HepG2 (cell line): Measurements from ENCODE around the gene ADM. TPM values are rescaled to one million over a fixed set of nuclear protein-coding genes. Genes with fewer than 3 reads are reported as not detected.
A peak's percentile ranks its signal among the peaks of the same experiment; 100 is the strongest.

ENCODE experiments used
- ARNT ChIP-seq: fragments of 450-650 bp; IDR thresholded peaks from 2 replicates; pipeline ENCODE4 v1.6.1; 2017
- ESRRA ChIP-seq: sonication (generic); formaldehyde crosslinking; IDR thresholded peaks from 2 replicates; pipeline ENCODE4 v1.5.1; 2020; ENCODE audit warnings: mild to moderate bottlenecking, low read depth, missing genetic modification reagents
- FOSL1 ChIP-seq: sonication (generic); formaldehyde crosslinking; IDR thresholded peaks from 2 replicates; pipeline ENCODE4 v1.9.0; 2021; ENCODE audit warnings: missing genetic modification reagents, borderline replicate concordance
- GATAD1 ChIP-seq: IDR thresholded peaks from 2 replicates; pipeline ENCODE4 v1.6.1; 2016; ENCODE audit warnings: missing genetic modification reagents, missing compliant biosample characterization
- HDAC6 ChIP-seq: fragments of 200-600 bp; sonication (generic); IDR thresholded peaks from 2 replicates; pipeline ENCODE4 v1.7.0; 2017; ENCODE audit warnings: mild to moderate bottlenecking, antibody characterized with exemption, low read length, low read depth
- KDM3A ChIP-seq: IDR thresholded peaks from 2 replicates; pipeline ENCODE4 v1.6.1; 2018; ENCODE audit warnings: low read depth, missing compliant biosample characterization
- KMT2A ChIP-seq: sonication (generic); formaldehyde crosslinking; IDR thresholded peaks from 2 replicates; pipeline ENCODE4 v1.4.0; 2020; ENCODE audit warnings: missing genetic modification reagents
- PHB2 ChIP-seq: fragments of 450-650 bp; IDR thresholded peaks from 2 replicates; pipeline ENCODE4 v1.6.1; 2018; ENCODE audit not compliant: partially characterized antibody
- PITX1 ChIP-seq: sonication (generic); formaldehyde crosslinking; IDR thresholded peaks from 2 replicates; pipeline ENCODE4 v1.5.1; 2020; ENCODE audit warnings: mild to moderate bottlenecking, missing genetic modification reagents
- POLR2A ChIP-seq, 2 experiments: IDR thresholded peaks; 2 replicates each; pipeline ENCODE4 v1.6.1; 2011; ENCODE audit warnings: low read depth in 2 of 2, low read length in 2 of 2, mild to moderate bottlenecking in 1 of 2, moderate library complexity in 1 of 2; ENCODE audit not compliant: insufficient read depth in 1 of 2
- SATB2 ChIP-seq: sonication (generic); formaldehyde crosslinking; IDR thresholded peaks from 2 replicates; pipeline ENCODE4 v1.5.0; 2020; ENCODE audit warnings: missing genetic modification reagents
- SNAI1 ChIP-seq: sonication (generic); formaldehyde crosslinking; IDR thresholded peaks from 2 replicates; pipeline ENCODE4 v1.5.0; 2020; ENCODE audit warnings: mild to moderate bottlenecking, missing genetic modification reagents, borderline replicate concordance
- ZBTB37 ChIP-seq: sonication (generic); formaldehyde crosslinking; IDR thresholded peaks from 2 replicates; pipeline ENCODE4 v1.4.0; 2020; ENCODE audit warnings: mild to moderate bottlenecking, missing genetic modification reagents
- ZBTB7A ChIP-seq: sonication (generic); formaldehyde crosslinking; IDR thresholded peaks from 2 replicates; pipeline ENCODE4 v1.8.0; 2022; ENCODE audit warnings: mild to moderate bottlenecking, missing genetic modification reagents
- ZMYM2 ChIP-seq: sonication (generic); formaldehyde crosslinking; IDR thresholded peaks from 2 replicates; pipeline ENCODE4 v1.8.0; 2022; ENCODE audit warnings: mild to moderate bottlenecking, missing genetic modification reagents
- ZNF12 ChIP-seq: sonication (generic); formaldehyde crosslinking; IDR thresholded peaks from 2 replicates; pipeline ENCODE4 v1.5.0; 2020; ENCODE audit warnings: missing genetic modification reagents
- ZNF274 ChIP-seq: sonication (generic); formaldehyde crosslinking; IDR thresholded peaks from 2 replicates; pipeline ENCODE4 v1.5.1; 2020; ENCODE audit warnings: mild to moderate bottlenecking, missing genetic modification reagents
- ZNF546 ChIP-seq: sonication (generic); formaldehyde crosslinking; conservative IDR thresholded peaks from 2 replicates; pipeline ENCODE4 v1.8.1; 2023; ENCODE audit warnings: mild to moderate bottlenecking, missing genetic modification reagents
- ZNF598 ChIP-seq: sonication (generic); formaldehyde crosslinking; IDR thresholded peaks from 2 replicates; pipeline ENCODE4 v1.5.1; 2020; ENCODE audit warnings: mild to moderate bottlenecking, missing genetic modification reagents, borderline replicate concordance
- ZNF619 ChIP-seq: sonication (generic); formaldehyde crosslinking; IDR thresholded peaks from 2 replicates; pipeline ENCODE4 v1.4.0; 2020; ENCODE audit warnings: mild to moderate bottlenecking, missing genetic modification reagents
- polyA plus RNA-seq, 8 experiments: library from polyadenylated mRNA; depleted of rRNA in 3 of 8; stranded (reverse) in 7 of 8; unstranded in 1 of 8; fragments of >200 nt; fragmentation: Illumina TruSeq in 4 of 8; extraction: Trizol in 4 of 8; gene quantifications; 2 replicates each; pipeline versions ENCODE4 v1.2.1 to v1.2.3, GENCODE V29; 2011 to 2016; ENCODE audit warnings: low read depth in 4 of 8, missing spikeins in 1 of 8, mixed read lengths in 1 of 8; ENCODE audit not compliant: insufficient read depth in 1 of 8
- total RNA-seq, 5 experiments: library from RNA; depleted of rRNA; stranded (reverse); fragments of >200 nt; fragmentation: Illumina TruSeq; extraction: Trizol; gene quantifications; 2 replicates each; pipeline ENCODE4 v1.2.3, GENCODE V29; 2016; ENCODE audit warnings: low read depth in 1 of 5
- TF ChIP-seq, protein P1 (sequence below): sonication (generic); formaldehyde crosslinking; IDR thresholded peaks from 2 replicates; pipeline ENCODE4 v1.4.0; 2020; ENCODE audit warnings: mild to moderate bottlenecking, missing genetic modification reagents
- TF ChIP-seq, protein P2 (sequence below), 2 experiments: sonication (generic) in 1 of 2; formaldehyde crosslinking in 1 of 2; IDR thresholded peaks; 2 replicates each; pipeline versions ENCODE4 v1.6.1 to v1.9.0; 2014 to 2022; ENCODE audit warnings: antibody characterized with exemption in 1 of 2, borderline replicate concordance in 1 of 2, inconsistent platforms in 1 of 2, low read depth in 1 of 2, missing genetic modification reagents in 1 of 2

ADM gene
- total and polyA plus RNA-seq, 2 of the 13 experiments (the other 11 are each of a cell fraction or from before 2014, with no cell fraction given) = 10.7 to 26.1 TPM

DNA sequence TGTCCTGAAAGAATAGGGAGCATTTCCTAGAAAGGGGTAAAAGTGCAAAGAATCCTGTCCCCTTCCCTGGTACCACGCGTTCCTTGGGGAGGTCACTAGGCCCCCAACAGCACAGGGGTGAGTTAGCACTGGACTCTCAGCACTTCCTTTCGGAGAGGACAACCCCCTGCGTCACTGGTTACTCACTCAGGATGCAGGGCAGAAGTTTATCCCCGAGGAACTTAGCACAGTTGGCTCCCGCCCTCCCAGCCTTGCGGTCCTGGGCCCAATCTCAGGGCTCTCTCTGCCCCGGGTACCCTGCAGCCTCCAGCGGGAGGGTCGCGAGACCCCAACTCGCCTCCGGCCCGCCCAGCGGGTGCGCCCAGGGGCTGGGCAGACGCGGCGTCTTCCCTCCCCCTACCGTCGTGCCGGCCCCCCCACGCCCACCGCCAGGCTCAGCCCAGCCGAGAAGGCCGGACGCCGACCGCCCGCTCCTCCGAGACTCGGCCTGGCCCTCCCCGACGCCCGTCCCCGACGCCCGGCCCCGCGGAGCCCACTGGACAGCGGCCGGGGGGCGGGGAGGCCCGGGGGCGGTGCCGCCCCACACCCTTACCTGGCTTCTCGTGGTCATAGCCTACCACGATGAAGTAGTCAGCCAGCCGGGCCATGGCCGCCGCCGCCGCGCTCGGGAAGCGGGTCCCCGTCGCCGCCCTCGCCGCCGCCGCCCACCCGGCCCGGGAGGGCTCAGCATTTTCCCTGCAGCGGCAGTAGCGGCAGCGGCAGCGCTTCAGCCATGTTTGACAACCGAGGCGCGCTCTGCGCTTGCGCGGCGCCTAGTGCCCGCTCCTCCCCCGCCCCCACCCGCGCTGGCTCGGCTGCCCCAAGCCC, 11.2 kb upstream of the ADM start, which contains the start of gene SBF2 (continued):
- TF ChIP-seq FOSL1 (CRISPR knock-in tag) = 0 out of 2 replicates have a peak, but pooled peaks have one; percentile 8
- no peak for TF ChIP-seq ZNF619 (CRISPR knock-in tag)
- TF ChIP-seq KMT2A (CRISPR knock-in tag) = no peak
- TF ChIP-seq ZNF598 (CRISPR knock-in tag) = no peak
- TF ChIP-seq, protein P1, sequence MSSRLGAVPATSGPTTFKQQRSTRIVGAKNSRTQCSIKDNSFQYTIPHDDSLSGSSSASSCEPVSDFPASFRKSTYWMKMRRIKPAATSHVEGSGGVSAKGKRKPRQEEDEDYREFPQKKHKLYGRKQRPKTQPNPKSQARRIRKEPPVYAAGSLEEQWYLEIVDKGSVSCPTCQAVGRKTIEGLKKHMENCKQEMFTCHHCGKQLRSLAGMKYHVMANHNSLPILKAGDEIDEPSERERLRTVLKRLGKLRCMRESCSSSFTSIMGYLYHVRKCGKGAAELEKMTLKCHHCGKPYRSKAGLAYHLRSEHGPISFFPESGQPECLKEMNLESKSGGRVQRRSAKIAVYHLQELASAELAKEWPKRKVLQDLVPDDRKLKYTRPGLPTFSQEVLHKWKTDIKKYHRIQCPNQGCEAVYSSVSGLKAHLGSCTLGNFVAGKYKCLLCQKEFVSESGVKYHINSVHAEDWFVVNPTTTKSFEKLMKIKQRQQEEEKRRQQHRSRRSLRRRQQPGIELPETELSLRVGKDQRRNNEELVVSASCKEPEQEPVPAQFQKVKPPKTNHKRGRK (CRISPR knock-in tag) = 0 out of 2 replicates have a peak, but pooled peaks have one; percentile 47
- TF ChIP-seq PITX1 (CRISPR knock-in tag) = no peak
- TF ChIP-seq SATB2 (CRISPR knock-in tag) = no peak
- TF ChIP-seq ZNF12 (CRISPR knock-in tag) = no peak
- 0 out of 2 replicates have a peak, but pooled peaks have one; percentile 46 for TF ChIP-seq KDM3A (CRISPR knock-in tag)
- peak; percentile 81; the same call in 1 of the 2 replicates for TF ChIP-seq ZBTB7A (CRISPR knock-in tag)
- peak; percentile 62; the same call in 1 of the 2 replicates for TF ChIP-seq ZNF546
- peak; percentile 51; the same call in 1 of the 2 replicates for TF ChIP-seq GATAD1 (CRISPR knock-in tag)
- TF ChIP-seq ZNF274 = no peak
- no peak for TF ChIP-seq ESRRA (CRISPR knock-in tag)
- TF ChIP-seq ZBTB37 = no peak
- TF ChIP-seq ZMYM2 = no peak
- TF ChIP-seq, protein P2, sequence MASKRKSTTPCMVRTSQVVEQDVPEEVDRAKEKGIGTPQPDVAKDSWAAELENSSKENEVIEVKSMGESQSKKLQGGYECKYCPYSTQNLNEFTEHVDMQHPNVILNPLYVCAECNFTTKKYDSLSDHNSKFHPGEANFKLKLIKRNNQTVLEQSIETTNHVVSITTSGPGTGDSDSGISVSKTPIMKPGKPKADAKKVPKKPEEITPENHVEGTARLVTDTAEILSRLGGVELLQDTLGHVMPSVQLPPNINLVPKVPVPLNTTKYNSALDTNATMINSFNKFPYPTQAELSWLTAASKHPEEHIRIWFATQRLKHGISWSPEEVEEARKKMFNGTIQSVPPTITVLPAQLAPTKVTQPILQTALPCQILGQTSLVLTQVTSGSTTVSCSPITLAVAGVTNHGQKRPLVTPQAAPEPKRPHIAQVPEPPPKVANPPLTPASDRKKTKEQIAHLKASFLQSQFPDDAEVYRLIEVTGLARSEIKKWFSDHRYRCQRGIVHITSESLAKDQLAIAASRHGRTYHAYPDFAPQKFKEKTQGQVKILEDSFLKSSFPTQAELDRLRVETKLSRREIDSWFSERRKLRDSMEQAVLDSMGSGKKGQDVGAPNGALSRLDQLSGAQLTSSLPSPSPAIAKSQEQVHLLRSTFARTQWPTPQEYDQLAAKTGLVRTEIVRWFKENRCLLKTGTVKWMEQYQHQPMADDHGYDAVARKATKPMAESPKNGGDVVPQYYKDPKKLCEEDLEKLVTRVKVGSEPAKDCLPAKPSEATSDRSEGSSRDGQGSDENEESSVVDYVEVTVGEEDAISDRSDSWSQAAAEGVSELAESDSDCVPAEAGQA (IDR thresholded peaks at IDR 0.05; ENCODE audit: low read depth) = no peak
- TF ChIP-seq, protein P2 (CRISPR knock-in tag; IDR thresholded peaks at IDR 0.05; ENCODE audit: borderline replicate concordance) = 0 out of 2 replicates have a peak, but pooled peaks have one; percentile 4
- no peak for TF ChIP-seq ARNT
- TF ChIP-seq HDAC6 = no peak
- TF ChIP-seq PHB2 = no peak
- peak; percentile 79 to 87 for TF ChIP-seq POLR2A (IDR thresholded peaks at IDR 0.05; ENCODE audit: insufficient read depth in 1 of 2, low read depth in 2 of 2, low read length in 2 of 2)
- no peak for TF ChIP-seq SNAI1
